GM12872 (cell line): Measurements from ENCODE around the gene KLHL6.

Experiments used
- TF ChIP-seq, protein P1 (sequence below): IDR thresholded peaks from 3 replicates; pipeline ENCODE4 v1.5.1; 2011; ENCODE audit warnings: low read depth, mild to moderate bottlenecking, low read length, moderate library complexity; ENCODE audit not compliant: insufficient read depth

KLHL6 gene

DNA sequence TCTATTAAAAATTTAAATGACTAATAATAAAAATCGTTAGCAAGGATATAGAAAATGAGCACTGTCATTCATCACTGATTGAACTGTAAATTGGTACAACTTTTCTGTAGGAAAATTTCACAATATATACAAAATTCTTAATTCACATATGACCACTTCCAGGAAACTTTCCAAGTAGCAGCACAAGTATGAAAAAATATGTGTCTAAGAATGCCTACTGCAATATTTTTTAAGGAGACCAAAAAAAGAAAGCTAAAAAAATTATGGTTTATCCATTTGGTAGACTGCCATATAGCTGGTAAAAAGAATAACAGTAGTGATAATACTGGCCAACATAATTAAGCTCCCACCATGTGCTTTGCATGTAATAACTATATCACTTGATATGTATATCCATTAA lies 59.2 kb downstream of the KLHL6 start:
- TF ChIP-seq, protein P1, sequence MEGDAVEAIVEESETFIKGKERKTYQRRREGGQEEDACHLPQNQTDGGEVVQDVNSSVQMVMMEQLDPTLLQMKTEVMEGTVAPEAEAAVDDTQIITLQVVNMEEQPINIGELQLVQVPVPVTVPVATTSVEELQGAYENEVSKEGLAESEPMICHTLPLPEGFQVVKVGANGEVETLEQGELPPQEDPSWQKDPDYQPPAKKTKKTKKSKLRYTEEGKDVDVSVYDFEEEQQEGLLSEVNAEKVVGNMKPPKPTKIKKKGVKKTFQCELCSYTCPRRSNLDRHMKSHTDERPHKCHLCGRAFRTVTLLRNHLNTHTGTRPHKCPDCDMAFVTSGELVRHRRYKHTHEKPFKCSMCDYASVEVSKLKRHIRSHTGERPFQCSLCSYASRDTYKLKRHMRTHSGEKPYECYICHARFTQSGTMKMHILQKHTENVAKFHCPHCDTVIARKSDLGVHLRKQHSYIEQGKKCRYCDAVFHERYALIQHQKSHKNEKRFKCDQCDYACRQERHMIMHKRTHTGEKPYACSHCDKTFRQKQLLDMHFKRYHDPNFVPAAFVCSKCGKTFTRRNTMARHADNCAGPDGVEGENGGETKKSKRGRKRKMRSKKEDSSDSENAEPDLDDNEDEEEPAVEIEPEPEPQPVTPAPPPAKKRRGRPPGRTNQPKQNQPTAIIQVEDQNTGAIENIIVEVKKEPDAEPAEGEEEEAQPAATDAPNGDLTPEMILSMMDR, result no peak

DNA sequence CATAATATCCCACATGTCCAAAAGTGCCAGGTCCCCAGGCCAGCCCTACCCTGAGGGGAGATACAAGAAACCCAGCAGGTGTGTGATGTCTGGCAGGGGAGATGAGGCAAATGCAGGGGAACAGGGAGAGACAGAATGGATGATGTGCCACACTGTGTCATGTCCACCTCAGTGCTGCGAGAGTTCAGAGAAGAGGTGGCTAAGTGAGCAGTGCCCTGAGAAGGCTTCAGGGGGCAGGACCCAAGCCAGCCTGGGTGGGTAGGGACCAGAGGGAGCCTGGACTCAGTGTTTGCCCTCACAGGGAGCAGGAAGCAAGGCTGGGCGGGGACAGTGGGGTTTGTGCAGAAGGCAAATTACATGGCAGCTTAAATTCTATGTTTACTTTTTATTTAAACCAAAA lies 61.2 kb downstream of the KLHL6 start:
- TF ChIP-seq, protein P1, result no peak

DNA sequence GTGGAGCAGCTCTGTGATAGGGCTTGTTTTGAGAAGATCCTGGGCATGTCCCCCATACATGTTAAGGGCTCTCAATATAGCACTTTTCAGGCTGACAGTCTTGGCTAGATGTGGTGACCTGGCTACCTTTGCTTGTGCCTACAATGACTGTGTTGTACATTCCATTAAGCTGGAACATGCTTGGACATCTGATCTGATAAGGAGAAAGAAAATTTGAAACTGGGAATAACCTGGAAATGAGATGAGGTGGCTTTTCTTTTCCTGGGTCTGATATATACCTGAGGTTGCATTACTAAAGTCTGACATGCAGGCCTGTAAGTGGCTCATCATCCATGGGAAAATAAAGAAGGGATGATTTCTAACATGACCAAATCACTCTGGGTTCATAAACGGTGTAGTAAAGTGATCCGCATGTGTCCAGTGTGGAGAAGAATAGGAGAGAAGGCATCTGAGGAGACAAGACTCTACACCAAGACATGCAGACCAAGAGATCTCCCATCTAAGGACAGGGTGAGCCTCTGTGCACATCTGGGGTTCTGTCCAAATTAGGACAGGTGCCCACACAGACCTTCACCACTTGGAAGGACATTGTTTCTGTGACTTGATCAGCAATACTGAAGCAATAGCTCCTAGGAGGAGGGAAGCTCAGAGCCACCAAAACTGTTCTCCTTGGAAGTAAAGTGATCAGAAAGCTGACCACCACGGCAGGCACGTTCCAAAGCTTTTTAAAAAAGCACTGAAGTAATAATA lies 62.0 kb downstream of the KLHL6 start:
- TF ChIP-seq, protein P1, result no peak

DNA sequence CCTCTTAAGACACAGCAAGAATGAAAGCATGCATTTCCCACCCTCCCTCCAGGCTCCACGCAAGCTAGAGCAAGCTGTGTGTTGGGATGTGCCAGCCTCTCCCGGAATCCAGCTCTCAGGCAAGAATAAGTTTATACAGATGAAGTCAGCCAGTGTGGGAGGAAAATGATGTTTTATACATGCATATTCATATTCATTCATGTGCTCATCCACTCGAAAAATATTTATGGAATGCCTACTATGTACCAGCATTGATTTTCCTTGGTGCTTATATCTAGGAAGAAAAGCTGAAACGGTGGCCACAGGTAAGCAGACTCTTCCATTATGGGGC lies 62.7 kb downstream of the KLHL6 start:
- TF ChIP-seq, protein P1, result no peak

DNA sequence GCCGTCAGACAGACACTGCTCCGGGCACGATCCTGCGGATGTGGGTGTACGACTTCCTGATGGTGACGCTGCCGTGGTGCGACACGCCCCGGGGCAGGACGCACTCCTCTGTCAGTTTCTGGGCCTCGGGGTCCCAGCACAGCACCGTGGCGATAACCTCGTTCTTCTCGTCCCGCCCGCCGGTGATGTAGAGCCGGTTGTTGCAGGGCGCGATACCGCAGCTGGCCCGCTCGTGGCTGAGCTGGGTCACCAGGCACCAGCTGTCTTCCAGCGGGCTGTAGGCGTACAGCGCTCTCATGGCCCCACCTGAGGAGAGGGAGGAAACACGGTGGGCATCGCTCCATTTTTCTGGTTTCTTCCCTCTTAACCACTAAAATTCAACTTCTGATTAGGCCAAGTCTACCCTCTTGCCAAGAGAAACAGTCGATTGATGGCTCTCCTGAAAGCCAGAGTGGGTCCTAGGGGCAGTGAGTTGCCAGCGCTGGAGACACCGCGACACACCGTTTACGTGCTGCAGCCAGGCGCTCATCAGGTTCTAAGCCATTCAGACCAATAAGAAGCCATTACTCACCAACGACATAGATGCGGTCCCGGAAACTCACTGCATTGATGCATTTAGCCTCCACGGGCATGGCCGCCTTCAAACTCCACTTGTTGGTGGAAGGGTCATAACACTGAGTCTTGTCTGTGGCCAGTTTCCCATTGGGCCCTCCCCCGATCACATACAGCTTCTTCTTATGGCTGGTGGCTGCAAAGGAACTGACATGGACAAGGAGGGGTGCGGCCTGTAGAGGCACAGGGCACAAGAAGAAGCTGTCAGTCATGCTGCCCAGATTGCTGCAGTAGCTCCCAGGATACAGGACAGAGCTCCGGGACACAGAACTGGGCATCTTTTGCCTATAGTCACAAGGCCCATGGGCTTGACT lies 63.3 kb downstream of the KLHL6 start:
- TF ChIP-seq, protein P1, result no peak

DNA sequence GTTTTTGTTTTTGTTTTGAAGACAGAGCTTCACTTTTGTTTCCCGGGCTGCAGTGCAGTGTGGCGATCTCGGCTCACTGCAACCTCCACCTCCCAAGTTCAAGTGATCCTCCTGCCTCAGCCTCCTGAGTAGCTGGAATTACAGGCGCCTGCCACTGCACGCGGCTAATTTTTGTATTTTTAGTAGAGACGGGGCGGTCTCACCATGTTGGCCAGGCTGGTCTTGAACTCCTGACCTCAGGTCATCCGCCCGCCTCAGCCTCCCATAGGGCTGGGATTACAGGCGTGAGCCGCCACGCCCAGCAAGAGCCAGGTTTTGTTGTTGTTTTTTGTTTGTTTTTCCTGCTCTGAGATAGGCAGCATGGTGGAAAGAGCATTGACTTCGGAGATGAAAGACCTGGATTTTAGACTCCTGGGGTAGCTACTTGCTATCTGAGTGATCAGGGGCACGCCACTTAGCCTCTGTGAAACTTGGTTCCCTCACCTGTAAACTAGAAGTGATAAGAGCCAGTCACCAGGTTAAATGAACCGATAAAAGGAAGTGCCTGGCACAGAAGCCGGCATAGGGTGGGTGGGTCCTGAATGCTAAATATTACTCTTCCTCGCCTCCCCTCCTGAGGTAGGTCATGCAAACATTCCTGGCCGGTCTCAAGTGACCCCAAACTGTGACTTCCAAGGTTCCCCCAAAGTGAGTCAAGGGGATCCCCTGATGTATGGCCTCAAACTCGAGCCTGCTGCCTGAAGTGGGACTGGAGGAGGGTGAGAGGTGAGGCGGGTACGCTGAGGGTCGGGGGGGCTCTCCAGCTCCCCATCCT lies 64.2 kb downstream of the KLHL6 start:
- TF ChIP-seq, protein P1, result no peak

DNA sequence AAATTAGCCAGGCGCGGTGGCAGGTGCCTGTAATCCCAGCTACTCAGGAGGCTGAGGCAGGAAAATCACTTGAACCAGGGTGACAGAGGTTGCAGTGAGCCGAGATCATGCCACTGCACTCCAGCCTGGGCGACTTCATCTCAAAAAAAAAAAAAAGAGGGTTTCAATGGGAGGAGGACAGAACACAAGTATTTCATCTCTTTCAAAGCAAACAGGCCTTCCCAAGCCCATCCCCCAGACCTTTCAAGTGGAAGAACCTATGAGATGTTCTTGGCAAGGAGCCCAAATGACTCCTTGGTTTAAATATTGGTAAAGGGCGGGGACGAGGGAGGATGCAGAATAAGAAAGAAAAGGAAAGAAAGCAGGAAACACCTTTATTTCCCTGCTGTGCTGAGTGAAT lies 64.9 kb downstream of the KLHL6 start:
- TF ChIP-seq, protein P1, result no peak
